MM.1S (cell line): ENCODE data around the gene GRM3.

Experiments used
- DNase-seq: peaks from one replicate; pipeline ENCODE4 v3.0.0-alpha.2; 2015
- H2AFZ ChIP-seq: fragments of 300-600 bp; sonication (generic); 2 replicates; pipeline ENCODE4 v1.6.0; 2016; ENCODE audit warnings: antibody characterized with exemption, low read length
- H3F3A ChIP-seq: fragments of 300-600 bp; sonication (generic); 2 replicates; pipeline ENCODE4 v1.6.1; 2016; ENCODE audit warnings: mild to moderate bottlenecking, antibody characterized with exemption, low read length, moderate library complexity, mixed read lengths; ENCODE audit not compliant: insufficient read depth
- H3K27ac ChIP-seq: fragments of 300-600 bp; sonication (generic); 2 replicates; pipeline ENCODE4 v1.5.1; 2016; ENCODE audit warnings: mild to moderate bottlenecking, low read length
- H3K27me3 ChIP-seq: fragments of 300-600 bp; sonication (generic); replicated peaks from 2 replicates; pipeline ENCODE4 v1.6.0; 2016; ENCODE audit warnings: low read length; ENCODE audit not compliant: insufficient read depth
- H3K36me3 ChIP-seq: fragments of 300-600 bp; sonication (generic); replicated peaks from 2 replicates; pipeline ENCODE4 v1.6.1; 2016; ENCODE audit warnings: mild to moderate bottlenecking, low read length, mixed read lengths; ENCODE audit not compliant: insufficient read depth
- H3K4me1 ChIP-seq: fragments of 300-600 bp; sonication (generic); 2 replicates; pipeline ENCODE4 v1.6.1; 2016; ENCODE audit warnings: low read length, mixed read lengths
- H3K4me2 ChIP-seq: fragments of 300-600 bp; sonication (generic); 2 replicates; pipeline ENCODE4 v1.6.0; 2016; ENCODE audit warnings: low read depth, low read length
- H3K4me3 ChIP-seq: fragments of 300-600 bp; sonication (generic); 2 replicates; pipeline ENCODE4 v1.5.1; 2016; ENCODE audit warnings: low read length, mixed read lengths
- H3K79me2 ChIP-seq: fragments of 300-600 bp; sonication (generic); 2 replicates; pipeline ENCODE4 v1.6.1; 2016; ENCODE audit warnings: mixed run types, low read length, mixed read lengths
- H3K9ac ChIP-seq: fragments of 300-600 bp; sonication (generic); 2 replicates; pipeline ENCODE4 v1.6.1; 2016; ENCODE audit warnings: low read length, mixed read lengths
- H3K9me2 ChIP-seq: fragments of 300-600 bp; sonication (generic); replicated peaks from 2 replicates; pipeline ENCODE4 v1.6.1; 2016; ENCODE audit warnings: mild to moderate bottlenecking, low read length, mixed read lengths; ENCODE audit not compliant: insufficient read depth
- H3K9me3 ChIP-seq: fragments of 300-600 bp; sonication (generic); replicated peaks from 2 replicates; pipeline ENCODE4 v1.6.1; 2016; ENCODE audit warnings: mild to moderate bottlenecking, low read length, mixed read lengths; ENCODE audit not compliant: insufficient read depth
- H4K20me1 ChIP-seq: fragments of 300-600 bp; sonication (generic); 2 replicates; pipeline ENCODE4 v1.6.1; 2016; ENCODE audit warnings: mild to moderate bottlenecking, low read length, moderate library complexity, mixed read lengths; ENCODE audit not compliant: insufficient read depth
- CTCF ChIP-seq: fragments of 300-600 bp; sonication (generic); IDR thresholded peaks from 2 replicates; pipeline ENCODE4 v1.5.1; 2016; ENCODE audit warnings: antibody characterized with exemption, low read length, mixed read lengths
- EZH2 ChIP-seq: fragments of 300-600 bp; sonication (generic); optimal IDR thresholded peaks from 2 replicates; pipeline ENCODE3; 2017; ENCODE audit warnings: low read depth, mild to moderate bottlenecking, antibody characterized with exemption, low read length, mixed read lengths
- EZH2phosphoT487 ChIP-seq: fragments of 300-600 bp; sonication (generic); IDR thresholded peaks from 2 replicates; pipeline ENCODE4 v1.6.1; 2018; ENCODE audit warnings: antibody characterized with exemption, low read length

GRM3 gene

GRCh38 chr7:86762129-86762528, 118.4 kb downstream of the GRM3 start:
- no peaks in the 10 kb centered on the region for H4K20me1 ChIP-seq
- H3K79me2 ChIP-seq = no peaks in the 10 kb centered on the region
- H3K4me2 ChIP-seq = no peak overlapping the region
- DNase-seq = no peak
- no peaks in the 10 kb centered on the region for H3K9me2 ChIP-seq
- H3K36me3 ChIP-seq = no peaks in the 10 kb centered on the region
- H3K9me3 ChIP-seq = no peaks in the 10 kb centered on the region
- H3K27ac ChIP-seq = no peak overlapping the region
- H3K4me3 ChIP-seq = no peak overlapping the region
- TF ChIP-seq CTCF = no peak
- no peak for TF ChIP-seq EZH2
- TF ChIP-seq EZH2phosphoT487 = no peak
- H3K9ac ChIP-seq = no peak overlapping the region
- H3K4me1 ChIP-seq = peaks cover 6% of the 10 kb centered on the region; the same call in 1 of the 2 replicates
- no peaks in the 10 kb centered on the region for H3F3A ChIP-seq
- H3K27me3 ChIP-seq = no peaks in the 10 kb centered on the region
- H2AFZ ChIP-seq = no peak overlapping the region

- no peaks in the 10 kb centered on the region for H3F3A ChIP-seq
- H4K20me1 ChIP-seq = no peaks in the 10 kb centered on the region
- no peak overlapping the region for H3K4me2 ChIP-seq
- no peaks in the 10 kb centered on the region for H3K36me3 ChIP-seq
- no peak overlapping the region for H3K9ac ChIP-seq
- peaks cover 19% of the 10 kb centered on the region for H3K4me1 ChIP-seq
- TF ChIP-seq EZH2phosphoT487 (no peak), EZH2 (no peak), CTCF (no peak)
- no peaks in the 10 kb centered on the region for H3K79me2 ChIP-seq
- H3K4me3 ChIP-seq = no peak overlapping the region
- H3K9me3 ChIP-seq = no peaks in the 10 kb centered on the region
- DNase-seq = no peak
- H3K27ac ChIP-seq = no peak overlapping the region
- H3K9me2 ChIP-seq = no peaks in the 10 kb centered on the region
- H3K27me3 ChIP-seq = no peaks in the 10 kb centered on the region
- no peak overlapping the region for H2AFZ ChIP-seq
Measured at GRCh38 chr7:86765931-86766330, 122.2 kb downstream of the GRM3 start.

GRCh38 chr7:86768394-86768793, 124.7 kb downstream of the GRM3 start:
- Histone ChIP-seq H3K4me1 (peaks cover 19% of the 10 kb centered on the region), H3K27ac (no peak overlapping the region), H4K20me1 (no peaks in the 10 kb centered on the region), H3K79me2 (no peaks in the 10 kb centered on the region), H3K27me3 (no peaks in the 10 kb centered on the region), H3K9me2 (no peaks in the 10 kb centered on the region), H3K9ac (no peak overlapping the region), H3K36me3 (no peaks in the 10 kb centered on the region), H3K4me2 (0 out of 2 replicates have a peak overlapping the region, but pooled peaks have one; percentile 6), H2AFZ (0 out of 2 replicates have a peak overlapping the region, but pooled peaks have one; percentile 32), H3F3A (no peaks in the 10 kb centered on the region), H3K9me3 (no peaks in the 10 kb centered on the region), H3K4me3 (no peak overlapping the region)
- DNase-seq = no peak
- TF ChIP-seq CTCF (no peak), EZH2phosphoT487 (no peak), EZH2 (no peak)
